ELF-1 (cell line): ENCODE data around the gene SQSTM1.
"Not testable (repeated sequence)": the region's sequence is repeated elsewhere in the genome, so short reads cannot be mapped to it uniquely, and the experiment has no call there.

ENCODE experiments used
- DNase-seq: peaks from one replicate; pipeline ENCODE4 v3.0.0-alpha.2; 2016; ENCODE audit warnings: low read depth, low spot score

The SQSTM1 gene

DNA sequence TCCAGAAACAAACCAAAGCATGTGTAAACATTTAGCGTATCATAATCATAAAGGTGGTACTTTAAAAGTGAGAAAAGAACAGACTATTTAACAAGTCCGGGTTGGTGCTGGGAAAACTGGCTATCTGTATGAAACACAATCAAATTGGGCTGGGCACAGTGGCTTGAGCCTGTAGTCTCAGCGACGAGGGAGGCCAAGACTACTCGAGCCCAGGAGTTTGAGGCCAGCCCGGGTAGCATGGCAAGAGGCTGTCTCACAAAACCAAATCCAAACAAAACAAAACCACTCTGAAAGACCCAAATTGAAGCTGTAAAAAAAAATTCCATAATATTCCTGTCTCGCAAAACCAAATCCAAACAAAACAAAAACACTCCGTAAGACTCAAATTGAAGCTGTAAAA lies 33.7 kb downstream of the SQSTM1 start:
- no peak for DNase-seq

DNA sequence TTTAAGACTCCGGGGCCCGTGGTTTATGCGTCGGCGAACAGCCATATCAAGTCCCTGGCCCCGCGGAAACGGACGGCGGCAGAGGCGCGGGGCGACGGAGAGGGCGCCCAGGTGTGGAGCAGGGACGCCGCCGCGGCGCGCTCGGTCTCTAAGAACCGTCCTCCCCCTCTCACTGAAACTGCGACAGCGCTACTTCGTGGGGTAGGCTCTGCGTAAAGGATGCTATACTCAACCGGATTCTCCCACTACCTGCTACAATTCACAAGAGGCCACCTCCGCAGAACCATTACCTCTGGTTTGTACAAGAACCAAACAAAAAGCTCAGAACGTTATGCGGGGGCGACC lies 37.5 kb downstream of the SQSTM1 start:
- no peak for DNase-seq

DNA sequence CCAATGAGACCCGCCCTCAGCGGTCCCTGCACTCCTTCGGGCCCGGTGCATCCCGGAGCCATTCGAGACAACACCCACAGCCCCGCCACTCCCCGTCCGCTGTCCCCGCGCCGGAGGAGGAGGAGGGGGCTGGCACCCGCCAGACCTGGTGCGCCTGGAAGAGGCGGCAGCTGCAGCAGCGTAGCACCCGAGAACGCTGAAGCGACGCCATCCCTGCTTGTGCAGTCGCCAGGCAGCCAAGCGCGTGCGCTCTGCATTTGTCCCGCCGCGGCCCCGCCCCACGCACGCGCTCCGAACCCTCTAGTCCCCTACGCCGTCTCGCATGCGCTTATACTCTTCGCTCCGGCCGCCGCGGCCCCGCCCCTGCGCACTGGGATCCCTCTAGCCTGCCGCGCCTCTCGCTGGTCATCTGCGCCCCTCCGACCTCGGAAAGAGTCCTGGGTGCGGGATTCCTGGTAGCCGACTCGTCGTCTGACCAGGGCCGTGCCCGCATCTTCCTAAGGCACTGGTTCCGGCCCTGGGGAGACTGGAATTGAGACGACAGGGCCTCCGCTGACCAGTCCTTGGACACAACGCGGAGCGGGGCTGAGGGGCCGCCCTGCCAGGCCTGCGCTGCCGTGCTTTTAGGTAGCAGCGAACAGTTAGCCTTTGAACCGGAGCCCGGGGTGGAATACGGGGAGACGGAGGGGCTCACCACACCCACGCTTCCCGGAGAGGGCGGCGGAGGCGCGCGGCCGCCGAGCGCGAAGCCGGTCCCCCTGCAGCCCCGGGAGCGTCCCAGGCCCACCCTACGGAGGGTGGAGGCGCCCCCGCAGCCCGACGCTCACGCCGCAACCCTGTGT lies 38.1 kb downstream of the SQSTM1 start, which contains the start of gene MRNIP:
Gene MRNIP (minus strand): TSS at position 232 of the 842 bp plus-strand sequence. CDS start 21 bp downstream, at position 211.
- DNase-seq, result peak; percentile 96

DNA sequence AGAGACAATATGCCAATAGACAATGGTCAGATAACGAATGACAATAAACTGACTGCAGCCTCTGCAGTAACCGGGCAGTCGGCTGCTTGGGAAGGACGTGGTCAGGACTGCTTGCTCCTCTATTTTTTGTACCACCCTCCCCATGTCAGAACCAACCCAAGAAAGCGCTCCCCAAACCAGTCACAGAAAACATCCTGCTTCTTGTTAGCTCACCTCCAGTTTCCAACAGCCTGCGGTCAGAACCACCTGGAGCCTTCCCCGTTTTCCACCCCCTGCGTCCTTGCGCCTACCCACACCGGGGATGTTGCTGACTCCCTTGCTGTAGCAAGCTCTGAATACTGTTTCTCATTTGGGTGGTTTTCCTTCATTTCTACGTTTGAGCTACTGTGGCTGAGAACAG lies 39.6 kb downstream of the SQSTM1 start:
- DNase-seq, result peak; percentile 15

DNA sequence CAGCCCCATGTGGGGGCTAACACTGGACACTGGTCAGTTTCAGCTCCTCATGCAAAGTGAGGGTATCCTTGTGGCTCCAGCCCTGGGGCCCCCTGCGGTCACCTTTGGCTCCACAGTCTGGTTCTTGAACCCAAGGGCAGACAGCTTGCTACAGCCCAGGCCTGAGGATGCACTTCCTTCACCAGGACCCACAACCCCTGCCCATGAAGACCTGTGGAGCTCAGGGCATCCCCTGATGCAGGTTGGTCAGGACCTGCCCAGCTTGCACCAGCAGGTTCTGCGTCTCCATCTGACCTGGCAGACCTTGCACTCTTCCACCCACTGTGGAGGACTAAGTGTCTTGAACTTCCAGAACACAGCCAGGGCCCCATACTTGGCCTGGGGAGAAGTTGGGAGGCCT lies 41.6 kb downstream of the SQSTM1 start:
- DNase-seq, result no peak

DNA sequence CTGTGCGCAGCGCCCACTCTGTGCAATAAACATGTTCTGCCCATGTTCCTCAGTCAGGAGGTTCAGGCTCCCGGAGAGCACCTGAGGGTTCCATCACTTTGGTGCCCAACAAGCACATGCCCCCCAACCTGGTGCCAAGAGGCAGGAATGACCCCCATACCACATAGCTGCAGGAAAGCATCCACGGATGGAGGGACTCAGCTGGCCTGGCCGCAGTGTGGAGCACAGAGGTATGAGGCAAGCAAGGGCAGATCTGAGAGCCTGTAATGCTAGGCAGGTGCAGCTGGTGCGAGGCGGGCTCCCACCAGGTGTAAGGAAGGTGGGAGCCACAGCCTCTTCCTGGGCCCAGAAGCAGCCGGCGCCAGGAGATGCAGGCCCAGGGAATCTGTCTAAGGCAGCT lies 42.2 kb downstream of the SQSTM1 start:
- DNase-seq, result no peak

DNA sequence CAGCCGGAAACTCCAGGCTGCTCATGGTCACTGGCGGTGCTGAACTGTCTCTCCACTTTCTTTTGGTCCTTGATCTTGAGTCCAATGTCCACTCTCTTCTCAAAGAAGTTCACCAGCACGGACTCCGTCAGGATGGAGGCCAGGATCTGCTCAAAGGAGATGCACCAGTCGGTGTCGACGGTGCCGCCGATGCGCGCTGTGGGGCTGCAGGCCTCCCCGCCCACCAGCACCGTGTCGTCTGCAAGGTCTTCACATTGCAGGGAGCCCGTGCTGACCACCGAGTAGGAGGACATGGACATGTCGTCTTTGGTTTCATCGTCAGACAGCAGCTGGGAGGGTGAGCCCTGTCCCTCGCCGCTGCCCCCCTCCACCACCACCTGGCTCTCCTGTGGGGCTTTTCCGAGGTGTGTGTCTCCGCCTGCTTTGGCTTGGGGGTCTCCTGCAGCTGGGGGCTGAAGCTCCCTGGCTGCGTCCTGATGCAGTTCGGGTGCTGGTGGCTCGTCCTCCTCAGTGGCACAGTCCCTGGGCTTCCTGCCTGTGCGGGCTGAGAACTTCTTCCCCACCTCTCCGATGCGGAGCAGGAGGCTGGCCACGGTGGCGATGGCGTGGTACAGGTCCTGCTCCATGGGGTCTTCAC lies 42.9 kb downstream of the SQSTM1 start:
- DNase-seq, result no peak

DNA sequence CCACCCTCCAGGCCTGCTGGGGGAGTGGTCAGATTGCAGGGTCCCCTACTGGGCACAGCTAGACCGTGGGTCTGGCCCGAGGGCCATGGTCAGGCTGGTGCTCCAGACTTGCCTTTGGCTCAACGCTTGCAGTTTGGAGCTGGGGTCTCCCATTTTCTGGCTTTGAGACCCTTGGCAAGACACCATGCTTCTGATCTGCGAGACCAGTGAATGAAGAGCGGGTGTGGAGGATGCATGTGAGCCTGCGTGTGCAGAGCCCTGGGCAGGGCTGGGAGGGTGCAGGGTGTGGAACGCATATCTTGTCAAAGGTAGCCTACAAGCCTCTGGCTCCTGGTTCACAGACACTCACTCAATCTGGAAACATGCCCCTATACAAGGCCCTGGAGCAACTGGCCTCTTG lies 44.0 kb downstream of the SQSTM1 start:
- DNase-seq, result no peak

DNA sequence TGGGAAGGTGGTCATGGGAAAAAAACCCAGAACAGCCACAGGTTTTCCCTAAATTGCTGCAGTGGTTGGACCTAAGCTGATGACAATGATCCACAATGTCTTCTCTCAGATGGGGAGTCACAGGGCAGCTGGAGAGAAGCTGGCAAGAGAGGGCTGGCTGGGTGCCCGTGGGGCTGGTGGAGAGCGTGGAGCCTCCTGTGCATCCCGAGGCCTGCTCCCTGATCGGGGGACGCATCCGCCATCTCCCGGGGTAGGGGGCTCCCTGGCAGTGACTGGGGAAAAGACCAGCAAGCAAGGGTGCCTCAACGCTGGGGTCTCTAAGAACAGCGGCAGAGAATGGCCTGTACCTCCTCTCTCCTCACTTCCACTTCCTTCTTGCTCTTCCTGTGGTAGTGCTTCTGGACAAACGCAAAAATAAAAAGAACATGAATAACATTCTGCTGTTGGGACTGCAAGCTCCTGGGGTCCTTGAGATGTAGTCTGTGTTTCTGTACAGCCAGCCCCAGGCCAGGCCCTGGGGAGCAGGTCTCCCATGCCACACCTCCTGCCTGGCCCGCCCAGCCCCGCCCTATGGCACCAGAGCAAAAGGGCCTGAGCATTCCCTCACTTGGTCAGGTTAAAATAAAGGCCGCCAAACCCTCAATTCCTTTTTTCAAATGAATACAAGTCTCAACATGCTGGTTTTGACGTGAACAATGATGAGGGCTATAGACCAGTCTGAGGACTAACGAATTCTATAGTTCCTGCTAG lies 45.0 kb downstream of the SQSTM1 start:
- no peak for DNase-seq

DNA sequence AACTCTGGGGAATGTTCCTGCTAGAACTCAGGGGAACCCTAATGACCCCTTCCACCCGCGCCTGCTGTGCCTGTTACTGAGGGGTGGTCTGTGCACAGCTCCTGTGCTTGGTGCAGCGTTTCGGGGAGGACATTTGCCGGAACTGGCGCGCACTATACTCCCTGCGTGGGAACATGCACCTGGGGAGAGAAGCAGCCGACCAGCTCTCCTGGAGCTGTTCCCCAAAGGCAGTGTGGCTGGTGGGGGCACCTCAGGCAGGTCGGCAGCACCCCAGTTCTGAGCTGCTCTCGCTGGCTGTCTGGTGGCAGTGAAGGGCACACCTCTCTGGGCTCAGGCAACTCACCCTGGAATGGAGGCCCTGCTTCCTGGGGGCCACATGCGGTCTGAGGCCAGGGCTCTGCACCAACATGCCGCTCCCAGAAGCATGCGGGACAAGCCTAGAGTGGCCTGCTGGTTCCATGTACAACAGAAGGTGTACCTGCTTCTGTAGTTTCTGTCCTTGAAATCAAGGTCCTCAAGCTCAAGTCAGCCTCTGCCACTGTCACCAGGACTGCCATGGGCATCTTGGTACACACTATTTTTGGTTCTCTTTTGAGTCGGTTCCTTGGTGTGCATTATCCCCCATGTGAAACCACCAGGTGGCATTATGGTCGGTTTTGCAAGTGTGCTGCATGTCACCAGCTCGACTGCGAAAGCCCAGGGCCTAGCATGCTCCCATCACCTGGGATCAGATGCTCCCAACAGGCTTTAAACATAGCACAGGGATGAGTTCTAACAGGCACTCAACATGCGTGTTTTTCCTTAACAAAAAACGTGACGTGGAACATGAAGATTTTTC lies 45.8 kb downstream of the SQSTM1 start:
- no peak for DNase-seq

DNA sequence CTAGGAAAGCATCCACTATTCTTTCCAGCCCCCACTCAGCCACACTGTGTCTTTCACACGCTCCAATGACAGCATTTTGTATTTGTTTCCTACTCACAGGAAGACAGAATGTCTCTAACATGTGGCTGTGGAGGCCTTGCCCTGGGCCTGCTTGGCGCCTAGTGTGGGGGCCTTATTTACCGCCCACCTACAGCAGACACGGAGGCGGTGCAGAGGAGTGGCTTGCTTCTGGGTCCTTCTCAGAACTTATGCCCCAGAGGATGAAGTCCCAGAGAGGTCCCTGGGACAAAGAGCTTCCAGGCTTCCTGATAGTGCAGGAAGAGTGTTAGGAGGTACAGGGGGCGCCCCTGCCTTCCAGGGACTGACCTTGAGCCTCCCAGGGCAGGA lies 46.4 kb downstream of the SQSTM1 start:
- DNase-seq, result no peak

DNA sequence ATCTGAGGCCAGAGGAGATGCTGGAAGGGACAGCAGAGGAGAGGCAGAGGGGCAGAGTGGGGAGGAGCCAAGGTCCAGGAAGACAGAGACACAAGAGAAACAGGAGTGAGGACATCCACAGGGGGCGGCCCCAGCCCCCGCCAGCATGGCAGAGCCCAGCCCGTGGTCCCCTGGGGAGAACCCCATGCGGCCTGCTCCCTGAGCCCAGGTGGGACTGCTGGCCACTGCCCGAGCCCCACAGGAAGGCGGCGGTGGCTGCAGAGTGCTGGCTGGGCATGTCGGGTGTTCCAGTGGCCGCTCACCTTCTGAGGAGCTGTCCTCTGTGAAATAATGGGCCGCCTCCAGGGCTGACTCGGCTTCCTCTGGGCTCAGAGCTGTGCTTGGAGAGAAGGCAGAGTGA lies 46.8 kb downstream of the SQSTM1 start:
- DNase-seq, result peak; percentile 31

DNA sequence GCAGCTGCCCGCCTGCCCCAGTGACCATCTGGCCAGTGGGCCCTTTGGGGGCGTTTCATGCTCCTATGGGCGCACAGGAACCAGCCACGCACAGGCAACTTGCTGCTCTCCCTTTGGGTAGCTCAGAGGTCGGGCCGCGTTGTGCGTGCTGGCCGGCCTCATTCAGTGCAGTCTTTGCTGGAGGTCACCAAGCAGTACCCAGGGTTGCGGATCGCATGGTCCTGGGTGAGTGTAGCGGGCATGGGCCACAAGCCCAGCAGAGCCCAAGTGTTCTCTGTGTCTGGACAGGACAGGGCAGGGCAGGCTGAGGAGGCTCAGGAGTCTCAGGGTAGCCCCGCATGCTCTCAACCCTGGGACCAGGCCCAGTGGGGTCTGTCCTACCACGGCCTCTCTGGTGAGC lies 47.8 kb downstream of the SQSTM1 start:
- no peak for DNase-seq

DNA sequence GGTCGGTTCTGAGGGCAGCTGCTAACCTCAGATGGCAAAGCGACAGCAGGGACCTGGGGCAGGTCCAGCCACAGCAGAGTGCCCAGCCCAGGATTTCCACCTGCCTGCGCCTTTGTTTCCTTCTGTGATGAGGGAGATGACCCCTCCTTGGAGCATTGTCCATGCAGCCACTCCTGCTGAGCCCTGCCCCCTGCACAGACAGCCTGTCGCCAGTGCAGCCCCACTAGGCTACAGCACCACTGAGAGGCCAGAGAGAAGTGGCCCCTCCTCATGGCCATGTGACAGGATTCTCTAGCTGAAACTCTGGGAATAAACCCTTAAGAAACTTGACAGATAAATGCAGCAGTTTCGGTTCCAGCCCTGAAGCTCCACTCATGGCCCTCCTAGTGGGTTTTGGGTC lies 48.4 kb downstream of the SQSTM1 start:
- DNase-seq, result no peak

DNA sequence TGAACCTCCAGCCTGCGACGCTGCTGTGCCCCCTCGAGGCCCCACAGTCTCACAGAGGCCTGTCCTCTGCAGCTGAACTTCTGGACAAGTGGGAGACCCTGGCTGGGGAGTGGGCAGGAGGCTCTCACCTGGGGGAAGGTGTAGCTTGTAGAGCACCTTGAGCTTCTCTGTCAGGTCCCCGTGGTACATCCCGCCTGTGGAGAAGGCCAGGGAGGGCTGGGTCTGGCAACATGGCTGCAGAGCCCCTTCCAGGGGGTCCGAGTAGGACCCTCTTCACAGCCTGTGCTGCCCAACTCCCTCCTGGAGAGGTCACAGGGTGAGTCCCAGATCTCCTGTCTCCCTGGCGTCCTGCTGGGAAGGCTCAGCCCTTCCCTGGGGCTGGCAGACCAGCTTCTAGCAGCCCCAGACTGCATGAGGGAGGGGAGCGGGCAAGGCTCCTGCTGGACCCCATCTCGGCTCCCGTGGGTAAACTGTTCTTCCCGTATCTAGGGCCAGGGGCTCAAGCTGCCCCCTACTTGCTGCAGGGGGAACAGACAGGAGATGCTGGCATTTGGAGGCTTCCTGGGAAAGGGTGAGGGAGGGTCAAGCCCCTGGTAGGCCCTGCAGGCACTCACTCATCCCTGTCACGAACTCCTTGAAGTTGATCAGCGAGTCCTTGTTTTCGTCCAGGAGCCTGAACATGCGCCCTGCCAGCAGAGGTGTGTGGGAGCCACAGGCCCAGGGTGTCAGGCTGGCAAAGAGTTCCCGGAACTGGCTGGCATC lies 49.1 kb downstream of the SQSTM1 start:
- peak; percentile 38 for DNase-seq

DNA sequence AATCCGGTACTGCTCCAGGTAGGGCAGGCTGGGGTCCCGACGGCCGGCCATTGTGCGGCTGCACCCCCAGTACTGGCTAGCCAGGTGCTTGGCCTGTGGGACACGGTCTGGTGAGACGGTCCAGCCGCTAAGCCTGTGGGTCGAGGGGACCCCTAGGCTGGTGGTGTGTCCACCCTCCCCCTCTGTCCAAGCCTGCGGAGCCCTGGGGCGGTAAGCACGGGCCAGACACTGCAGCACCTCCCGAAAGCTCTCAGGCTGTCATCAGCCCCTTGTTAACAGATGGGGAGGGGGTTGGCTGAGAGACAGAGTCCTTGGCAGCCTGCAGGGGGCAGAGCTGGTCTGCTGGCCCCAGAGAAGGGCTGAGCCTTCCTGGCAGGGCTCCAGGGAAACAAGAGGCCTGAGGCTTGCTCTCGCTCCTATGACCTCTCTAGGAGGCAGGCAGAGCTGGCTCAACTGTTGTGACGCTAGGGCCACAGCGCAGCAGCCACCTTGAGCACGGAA lies 49.7 kb downstream of the SQSTM1 start:
- DNase-seq, result peak; percentile 92

DNA sequence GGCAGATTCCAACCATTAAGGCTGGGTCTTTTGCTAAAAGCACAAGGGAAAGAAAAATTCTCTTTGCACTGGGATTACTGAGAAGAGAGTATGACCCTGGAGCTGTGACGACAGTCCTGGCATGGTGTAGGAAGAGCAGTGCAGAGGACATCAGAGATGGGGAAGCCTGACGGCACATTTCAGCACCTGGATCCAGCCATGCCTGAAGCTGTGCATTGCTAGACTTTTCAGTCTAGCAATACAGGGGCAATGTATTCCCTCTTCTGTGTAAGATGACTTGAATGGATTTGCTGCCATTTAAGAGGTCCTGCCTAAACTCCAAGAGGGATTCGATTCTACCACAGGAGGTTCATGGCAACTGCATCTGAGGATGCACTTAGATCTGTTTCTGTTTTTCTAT lies 50.2 kb downstream of the SQSTM1 start:
- no peak for DNase-seq

DNA sequence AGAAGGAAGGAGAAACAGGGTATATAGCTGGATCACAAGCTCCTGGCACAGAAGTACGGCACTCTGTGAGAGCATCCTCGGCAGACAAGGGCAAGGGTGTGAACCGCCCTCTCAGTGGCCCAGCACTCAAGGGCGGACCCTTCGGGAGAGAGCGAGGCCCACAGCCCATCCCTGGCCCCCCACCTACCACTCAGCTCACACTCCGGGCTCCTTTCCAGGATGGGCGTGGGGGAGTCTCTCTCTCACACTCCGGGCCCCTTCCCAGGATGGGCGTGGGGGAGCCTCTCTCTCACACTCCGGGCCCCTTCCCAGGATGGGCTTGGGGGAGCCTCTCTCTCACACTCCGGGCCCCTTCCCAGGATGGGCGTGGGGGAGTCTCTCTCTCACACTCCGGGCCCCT lies 50.8 kb downstream of the SQSTM1 start:
- DNase-seq, result not testable (repeated sequence)

DNA sequence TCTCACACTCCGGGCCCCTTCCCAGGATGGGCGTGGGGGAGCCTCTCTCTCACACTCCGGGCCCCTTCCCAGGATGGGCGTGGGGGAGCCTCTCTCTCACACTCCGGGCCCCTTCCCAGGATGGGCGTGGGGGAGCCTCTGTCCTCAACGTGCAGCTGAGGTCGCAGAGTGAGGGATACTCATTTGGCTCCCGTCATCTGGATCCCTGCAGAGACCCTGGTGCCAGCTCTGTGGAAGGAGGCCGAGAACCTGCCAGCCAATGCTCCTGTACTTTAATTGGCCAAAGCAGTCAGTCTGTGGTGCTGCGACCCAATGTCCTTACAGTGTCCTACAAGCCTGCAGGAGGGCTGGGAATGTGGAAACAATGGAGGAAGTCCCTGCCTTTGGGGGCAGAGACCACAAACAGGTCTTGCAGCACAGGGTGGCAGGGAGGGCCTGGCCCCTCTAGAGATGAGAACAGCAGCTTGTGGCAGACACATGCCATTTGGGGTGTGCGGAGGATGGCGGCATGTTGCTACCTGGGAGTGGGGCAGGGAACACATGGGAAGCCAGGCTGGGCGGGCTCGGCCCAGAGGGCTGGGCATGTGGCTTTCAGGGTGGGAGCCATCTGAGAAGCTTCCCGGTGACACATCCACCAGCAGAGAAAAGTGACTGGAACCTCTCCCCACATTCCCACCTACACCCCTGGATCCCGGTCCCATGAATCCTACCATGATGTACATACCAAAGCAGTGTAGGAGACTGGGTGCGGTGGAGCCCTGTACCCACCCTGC lies 51.5 kb downstream of the SQSTM1 start:
- DNase-seq, result no peak
